SK-N-SH (cell line): ENCODE measurements around the gene CACNA1A. TPM values are rescaled to one million over a fixed set of nuclear protein-coding genes. Genes with fewer than 3 reads are reported as not detected.

Experiments
- CTCF ChIA-PET: fragments of 300-600, 350-600 bp; formaldehyde crosslinking; extraction: SDS; loops from one replicate; lab custom pipeline; 2021; lab: Yijun Ruan, JAX
- POLR2A ChIA-PET: fragments of 350-600 bp; sonication (Branson Sonifier 250); formaldehyde crosslinking; extraction: SDS; loops from one replicate; lab custom pipeline; 2020; ENCODE audit warnings: antibody characterized with exemption, inconsistent platforms; lab: Yijun Ruan, JAX
- DNase-seq: peaks from one replicate; pipeline ENCODE4 v3.0.0; 2012
- H2AFZ ChIP-seq: fragments of 200-600 bp; sonication (generic); 2 replicates; pipeline ENCODE4 v1.8.1; 2016; ENCODE audit warnings: antibody characterized with exemption, mild to moderate bottlenecking, low read depth
- H3F3A ChIP-seq: fragments of 200-600 bp; sonication (generic); replicated peaks from 2 replicates; pipeline ENCODE3; 2016; ENCODE audit warnings: antibody characterized with exemption, mild to moderate bottlenecking; ENCODE audit not compliant: insufficient read depth
- H3K27ac ChIP-seq, 2 experiments: fragments of 200-500 bp in 1 of 2; fragments of 200-600 bp in 1 of 2; sonication (Bioruptor generic) in 1 of 2; sonication (generic), shearing (Covaris generic) in 1 of 2; 2 replicates each; pipeline versions ENCODE4 v1.5.1 to v1.6.1; 2014 to 2016; ENCODE audit warnings: low read depth in 2 of 2, inconsistent platforms in 1 of 2, low read length in 1 of 2, mild to moderate bottlenecking in 1 of 2, mixed read lengths in 1 of 2
- H3K27me3 ChIP-seq: fragments of 200-600 bp; sonication (generic), shearing (Covaris generic); 2 replicates; pipeline ENCODE4 v1.6.1; 2016; ENCODE audit warnings: mixed run types; ENCODE audit not compliant: insufficient read depth
- H3K36me3 ChIP-seq, 2 experiments: fragments of 200-500 bp in 1 of 2; fragments of 200-600 bp in 1 of 2; sonication (Bioruptor generic) in 1 of 2; sonication (generic) in 1 of 2; replicated peaks in 1 of 2; 2 replicates each; pipeline versions ENCODE3 to v1.5.1; 2014 to 2016; ENCODE audit warnings: low read length in 1 of 2, mild to moderate bottlenecking in 1 of 2; ENCODE audit not compliant: insufficient read depth in 2 of 2, control insufficient read depth in 1 of 2
- H3K4me1 ChIP-seq, 2 experiments: fragments of 200-500 bp in 1 of 2; fragments of 200-600 bp in 1 of 2; sonication (Bioruptor generic) in 1 of 2; sonication (generic), shearing (Covaris generic) in 1 of 2; 2 replicates each; pipeline versions ENCODE4 v1.5.1 to v1.6.1; 2014 to 2016; ENCODE audit warnings: low read depth in 1 of 2, low read length in 1 of 2, mixed run types in 1 of 2; ENCODE audit not compliant: insufficient read depth in 2 of 2, control insufficient read depth in 1 of 2
- H3K4me2 ChIP-seq: fragments of 200-600 bp; sonication (generic), shearing (Covaris generic); 2 replicates; pipeline ENCODE4 v1.6.1; 2017; ENCODE audit warnings: mixed run types
- H3K4me3 ChIP-seq, 2 experiments: fragments of 200-500 bp in 1 of 2; fragments of 200-600 bp in 1 of 2; sonication (Bioruptor generic) in 1 of 2; sonication (generic), shearing (Covaris generic) in 1 of 2; 2 replicates each; pipeline versions ENCODE4 v1.5.1 to v1.8.1; 2014 to 2016; ENCODE audit warnings: low read depth in 2 of 2, inconsistent platforms in 1 of 2, low read length in 1 of 2, mild to moderate bottlenecking in 1 of 2, mixed read lengths in 1 of 2, moderate library complexity in 1 of 2
- H3K79me2 ChIP-seq: fragments of 200-600 bp; sonication (generic); 2 replicates; pipeline ENCODE4 v1.8.1; 2017; ENCODE audit warnings: mild to moderate bottlenecking; ENCODE audit not compliant: insufficient read depth
- H3K9ac ChIP-seq: fragments of 200-600 bp; sonication (generic); 2 replicates; pipeline ENCODE4 v1.6.1; 2017; ENCODE audit warnings: mixed run types
- H3K9me2 ChIP-seq: fragments of 200-600 bp; sonication (generic); 2 replicates; pipeline ENCODE4 v1.6.1; 2017; ENCODE audit warnings: mixed run types
- H3K9me3 ChIP-seq: fragments of 200-600 bp; sonication (generic); 2 replicates; pipeline ENCODE4 v1.6.1; 2017; ENCODE audit warnings: mixed run types, mild to moderate bottlenecking, moderate library complexity
- H4K20me1 ChIP-seq: fragments of 200-600 bp; sonication (generic); 2 replicates; pipeline ENCODE4 v1.6.1; 2017; ENCODE audit warnings: mild to moderate bottlenecking, mixed run types; ENCODE audit not compliant: insufficient read depth
- CHD2 ChIP-seq: fragments of 150-350 bp; IDR thresholded peaks from 2 replicates; pipeline ENCODE4 v1.6.1; 2018; ENCODE audit warnings: low read length; ENCODE audit not compliant: partially characterized antibody
- EP300 ChIP-seq, 2 experiments: IDR thresholded peaks; 2 replicates each; pipeline versions ENCODE4 v1.4.0 to v1.6.1; 2012; ENCODE audit warnings: borderline replicate concordance in 1 of 2, low read depth in 1 of 2, low read length in 1 of 2
- EZH2phosphoT487 ChIP-seq: fragments of 200-600 bp; sonication (generic); IDR thresholded peaks from 2 replicates; pipeline ENCODE4 v1.6.1; 2017; ENCODE audit warnings: low read depth, mixed run types, mild to moderate bottlenecking, antibody characterized with exemption, moderate library complexity, borderline replicate concordance
- GABPA ChIP-seq: IDR thresholded peaks from 2 replicates; pipeline ENCODE4 v1.4.0; 2012; ENCODE audit warnings: low read depth, mild to moderate bottlenecking
- IRF3 ChIP-seq: fragments of 150-350 bp; IDR thresholded peaks from 2 replicates; pipeline ENCODE4 v1.6.1; 2016; ENCODE audit warnings: mild to moderate bottlenecking, low read depth, low read length
- JUND ChIP-seq: IDR thresholded peaks from 2 replicates; pipeline ENCODE4 v1.4.0; 2012
- MEF2A ChIP-seq: IDR thresholded peaks from 2 replicates; pipeline ENCODE4 v1.4.0; 2012; ENCODE audit warnings: low read depth, borderline replicate concordance
- MXI1 ChIP-seq: IDR thresholded peaks from 2 replicates; pipeline ENCODE4 v1.6.1; 2012; ENCODE audit warnings: mild to moderate bottlenecking, low read depth, low read length, improper control_type of control experiment
- NFIC ChIP-seq: IDR thresholded peaks from 2 replicates; pipeline ENCODE4 v1.4.0; 2012; ENCODE audit warnings: borderline replicate concordance
- REST ChIP-seq: IDR thresholded peaks from 2 replicates; pipeline ENCODE4 v1.6.1; 2012; ENCODE audit warnings: mild to moderate bottlenecking, low read depth, low read length, moderate library complexity
- RFX5 ChIP-seq: IDR thresholded peaks from 2 replicates; pipeline ENCODE4 v1.6.1; 2012; ENCODE audit warnings: mild to moderate bottlenecking, improper control_type of control experiment, low read length
- RXRA ChIP-seq: IDR thresholded peaks from 2 replicates; pipeline ENCODE4 v1.4.0; 2012; ENCODE audit warnings: low read depth, mild to moderate bottlenecking, borderline replicate concordance
- SIN3A ChIP-seq: IDR thresholded peaks from 2 replicates; pipeline ENCODE4 v1.6.1; 2012; ENCODE audit warnings: low read depth, mild to moderate bottlenecking, low read length, moderate library complexity, borderline replicate concordance
- SMC3 ChIP-seq: IDR thresholded peaks from 2 replicates; pipeline ENCODE4 v1.6.1; 2012; ENCODE audit warnings: low read depth, low read length, improper control_type of control experiment
- TCF12 ChIP-seq: IDR thresholded peaks from 2 replicates; pipeline ENCODE4 v1.4.0; 2012
- TEAD4 ChIP-seq: IDR thresholded peaks from 2 replicates; pipeline ENCODE4 v1.4.0; 2012; ENCODE audit warnings: mild to moderate bottlenecking, borderline replicate concordance; ENCODE audit not compliant: insufficient read depth
- WGBS: methylation state at CpG from one replicate; pipeline ENCODE4 v1.1.6; 2017; ENCODE audit warnings: low lambda C conversion rate; 5-methylcytosine and 5-hydroxymethylcytosine counted together
- polyA plus RNA-seq, 3 experiments: library from polyadenylated mRNA; depleted of rRNA; stranded (reverse); fragments of >200 nt; gene quantifications; 2 replicates each; pipeline ENCODE4 v1.2.3, GENCODE V29; 2012

CACNA1A gene
- polyA plus RNA-seq, 1 of the 3 experiments (the other 2 are of a cell fraction): 1.3 TPM

GRCh38 chr19:13291913-13292312 is 214.4 kb downstream of the CACNA1A start (continued):
- TF ChIP-seq MEF2A: no peak
- no peak for TF ChIP-seq IRF3
- no peak for TF ChIP-seq EZH2phosphoT487
- TF ChIP-seq, all 33 proteins: peak for 0

DNA sequence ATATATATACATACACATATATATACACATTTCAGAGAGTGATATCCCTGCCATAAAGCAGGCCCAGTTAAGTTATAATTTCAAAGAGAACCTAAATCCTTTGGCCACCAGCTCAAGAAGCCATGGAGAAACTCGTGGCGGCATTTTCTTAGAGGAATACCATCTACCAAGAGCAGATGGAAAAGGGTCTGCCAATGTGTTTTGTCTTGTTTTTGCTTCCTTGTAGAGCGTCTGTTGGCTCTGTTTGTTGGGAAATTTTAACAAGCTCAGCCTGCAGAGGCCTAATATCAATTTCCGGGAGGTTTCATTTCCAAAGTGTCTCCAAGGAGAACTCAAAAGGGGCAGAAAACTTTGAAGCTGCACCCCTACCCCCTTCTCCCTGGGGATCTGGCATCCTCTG is 215.5 kb downstream of the CACNA1A start:
- no peaks in the 10 kb centered on the region for H4K20me1 ChIP-seq
- 22% methylated on average over 4 of the region's 4 CpGs for WGBS
- no peaks in the 10 kb centered on the region for H3K4me1 ChIP-seq
- no peak overlapping the region for H3K4me2 ChIP-seq
- H2AFZ ChIP-seq: no peak overlapping the region
- TF ChIP-seq RFX5 (no peak), EZH2phosphoT487 (no peak), NFIC (no peak), TEAD4 (no peak), JUND (no peak), TCF12 (no peak), MXI1 (no peak), SIN3A (no peak), GABPA (no peak), RXRA (no peak), REST (no peak), EP300 (IDR thresholded peaks at IDR 0.05; ENCODE audit: borderline replicate concordance in 1 of 2, low read depth in 1 of 2, low read length in 1 of 2) (no peak), CHD2 (no peak), SMC3 (no peak)
- no peak overlapping the region for H3K27ac ChIP-seq
- no peaks in the 10 kb centered on the region for H3K9me2 ChIP-seq
- no peaks in the 10 kb centered on the region for H3K36me3 ChIP-seq
- H3K4me3 ChIP-seq: no peak overlapping the region
- H3K27me3 ChIP-seq: peaks cover 63% of the 10 kb centered on the region
- DNase-seq: no peak
- ChIA-PET POLR2A (no interaction called here), CTCF (interaction anchor here (1.1 to 3.0 kb wide), 4 partner anchors 13 to 431 kb away, joined by 3 to 12 read pairs (median 6); no protein-coding TSS in a partner anchor)
- no peaks in the 10 kb centered on the region for H3K9me3 ChIP-seq
- no peaks in the 10 kb centered on the region for H3K79me2 ChIP-seq
- no peaks in the 10 kb centered on the region for H3F3A ChIP-seq
- no peak overlapping the region for H3K9ac ChIP-seq
